SK-N-SH (cell line): ENCODE data around the gene ENO1. TPM values are rescaled to one million over a fixed set of nuclear protein-coding genes. Genes with fewer than 3 reads are reported as not detected.

ENCODE experiments used
- CTCF ChIA-PET: fragments of 300-600, 350-600 bp; formaldehyde crosslinking; extraction: SDS; loops from one replicate; lab custom pipeline; 2021; lab: Yijun Ruan, JAX
- POLR2A ChIA-PET: fragments of 350-600 bp; sonication (Branson Sonifier 250); formaldehyde crosslinking; extraction: SDS; loops from one replicate; lab custom pipeline; 2020; ENCODE audit warnings: antibody characterized with exemption, inconsistent platforms; lab: Yijun Ruan, JAX
- DNase-seq: peaks from one replicate; pipeline ENCODE4 v3.0.0; 2012
- H2AFZ ChIP-seq: fragments of 200-600 bp; sonication (generic); 2 replicates; pipeline ENCODE4 v1.8.1; 2016; ENCODE audit warnings: antibody characterized with exemption, mild to moderate bottlenecking, low read depth
- H3F3A ChIP-seq: fragments of 200-600 bp; sonication (generic); replicated peaks from 2 replicates; pipeline ENCODE3; 2016; ENCODE audit warnings: antibody characterized with exemption, mild to moderate bottlenecking; ENCODE audit not compliant: insufficient read depth
- H3K27ac ChIP-seq, 2 experiments: fragments of 200-500 bp in 1 of 2; fragments of 200-600 bp in 1 of 2; sonication (Bioruptor generic) in 1 of 2; sonication (generic), shearing (Covaris generic) in 1 of 2; 2 replicates each; pipeline versions ENCODE4 v1.5.1 to v1.6.1; 2014 to 2016; ENCODE audit warnings: low read depth in 2 of 2, inconsistent platforms in 1 of 2, low read length in 1 of 2, mild to moderate bottlenecking in 1 of 2, mixed read lengths in 1 of 2
- H3K27me3 ChIP-seq: fragments of 200-600 bp; sonication (generic), shearing (Covaris generic); 2 replicates; pipeline ENCODE4 v1.6.1; 2016; ENCODE audit warnings: mixed run types; ENCODE audit not compliant: insufficient read depth
- H3K36me3 ChIP-seq, 2 experiments: fragments of 200-500 bp in 1 of 2; fragments of 200-600 bp in 1 of 2; sonication (Bioruptor generic) in 1 of 2; sonication (generic) in 1 of 2; replicated peaks in 1 of 2; 2 replicates each; pipeline versions ENCODE3 to v1.5.1; 2014 to 2016; ENCODE audit warnings: low read length in 1 of 2, mild to moderate bottlenecking in 1 of 2; ENCODE audit not compliant: insufficient read depth in 2 of 2, control insufficient read depth in 1 of 2
- H3K4me1 ChIP-seq, 2 experiments: fragments of 200-500 bp in 1 of 2; fragments of 200-600 bp in 1 of 2; sonication (Bioruptor generic) in 1 of 2; sonication (generic), shearing (Covaris generic) in 1 of 2; 2 replicates each; pipeline versions ENCODE4 v1.5.1 to v1.6.1; 2014 to 2016; ENCODE audit warnings: low read depth in 1 of 2, low read length in 1 of 2, mixed run types in 1 of 2; ENCODE audit not compliant: insufficient read depth in 2 of 2, control insufficient read depth in 1 of 2
- H3K4me2 ChIP-seq: fragments of 200-600 bp; sonication (generic), shearing (Covaris generic); 2 replicates; pipeline ENCODE4 v1.6.1; 2017; ENCODE audit warnings: mixed run types
- H3K4me3 ChIP-seq, 2 experiments: fragments of 200-500 bp in 1 of 2; fragments of 200-600 bp in 1 of 2; sonication (Bioruptor generic) in 1 of 2; sonication (generic), shearing (Covaris generic) in 1 of 2; 2 replicates each; pipeline versions ENCODE4 v1.5.1 to v1.8.1; 2014 to 2016; ENCODE audit warnings: low read depth in 2 of 2, inconsistent platforms in 1 of 2, low read length in 1 of 2, mild to moderate bottlenecking in 1 of 2, mixed read lengths in 1 of 2, moderate library complexity in 1 of 2
- H3K79me2 ChIP-seq: fragments of 200-600 bp; sonication (generic); 2 replicates; pipeline ENCODE4 v1.8.1; 2017; ENCODE audit warnings: mild to moderate bottlenecking; ENCODE audit not compliant: insufficient read depth
- H3K9ac ChIP-seq: fragments of 200-600 bp; sonication (generic); 2 replicates; pipeline ENCODE4 v1.6.1; 2017; ENCODE audit warnings: mixed run types
- H3K9me2 ChIP-seq: fragments of 200-600 bp; sonication (generic); 2 replicates; pipeline ENCODE4 v1.6.1; 2017; ENCODE audit warnings: mixed run types
- H3K9me3 ChIP-seq: fragments of 200-600 bp; sonication (generic); 2 replicates; pipeline ENCODE4 v1.6.1; 2017; ENCODE audit warnings: mixed run types, mild to moderate bottlenecking, moderate library complexity
- H4K20me1 ChIP-seq: fragments of 200-600 bp; sonication (generic); 2 replicates; pipeline ENCODE4 v1.6.1; 2017; ENCODE audit warnings: mild to moderate bottlenecking, mixed run types; ENCODE audit not compliant: insufficient read depth
- GABPA ChIP-seq: IDR thresholded peaks from 2 replicates; pipeline ENCODE4 v1.4.0; 2012; ENCODE audit warnings: low read depth, mild to moderate bottlenecking
- GATA2 ChIP-seq: sonication (generic); formaldehyde crosslinking; IDR thresholded peaks from 2 replicates; pipeline ENCODE4 v1.5.0; 2020; ENCODE audit warnings: mild to moderate bottlenecking, missing genetic modification reagents
- IRF3 ChIP-seq: fragments of 150-350 bp; IDR thresholded peaks from 2 replicates; pipeline ENCODE4 v1.6.1; 2016; ENCODE audit warnings: mild to moderate bottlenecking, low read depth, low read length
- JUND ChIP-seq: IDR thresholded peaks from 2 replicates; pipeline ENCODE4 v1.4.0; 2012
- MEF2A ChIP-seq: IDR thresholded peaks from 2 replicates; pipeline ENCODE4 v1.4.0; 2012; ENCODE audit warnings: low read depth, borderline replicate concordance
- NFIC ChIP-seq: IDR thresholded peaks from 2 replicates; pipeline ENCODE4 v1.4.0; 2012; ENCODE audit warnings: borderline replicate concordance
- NRF1 ChIP-seq: IDR thresholded peaks from 2 replicates; pipeline ENCODE4 v1.6.1; 2012; ENCODE audit warnings: low read depth, mild to moderate bottlenecking, low read length
- PBX3 ChIP-seq: IDR thresholded peaks from 2 replicates; pipeline ENCODE4; 2012
- POLR2AphosphoS5 ChIP-seq: IDR thresholded peaks from 2 replicates; pipeline ENCODE4 v1.6.1; 2012; ENCODE audit warnings: low read depth, low read length
- REST ChIP-seq: IDR thresholded peaks from 2 replicates; pipeline ENCODE4 v1.6.1; 2012; ENCODE audit warnings: mild to moderate bottlenecking, low read depth, low read length, moderate library complexity
- RFX5 ChIP-seq: IDR thresholded peaks from 2 replicates; pipeline ENCODE4 v1.6.1; 2012; ENCODE audit warnings: mild to moderate bottlenecking, improper control_type of control experiment, low read length
- TAF1 ChIP-seq: IDR thresholded peaks from 2 replicates; pipeline ENCODE4 v1.6.1; 2012; ENCODE audit warnings: low read depth, mild to moderate bottlenecking, low read length, moderate library complexity, borderline replicate concordance
- ZBTB33 ChIP-seq: IDR thresholded peaks from 2 replicates; pipeline ENCODE4 v1.4.0; 2012; ENCODE audit warnings: low read depth, borderline replicate concordance
- WGBS: methylation state at CpG from one replicate; pipeline ENCODE4 v1.1.6; 2017; ENCODE audit warnings: low lambda C conversion rate; 5-methylcytosine and 5-hydroxymethylcytosine counted together
- polyA plus RNA-seq, 3 experiments: library from polyadenylated mRNA; depleted of rRNA; stranded (reverse); fragments of >200 nt; gene quantifications; 2 replicates each; pipeline ENCODE4 v1.2.3, GENCODE V29; 2012

ENO1 gene
- polyA plus RNA-seq, 1 of the 3 experiments (the other 2 are of a cell fraction): 1,599 TPM

- TF ChIP-seq ZBTB33 (no peak), REST (no peak), RFX5 (no peak)
- TF ChIP-seq, all 33 proteins: peak for 3
These were observed 16.0 kb downstream of the ENO1 start (continued) for GRCh38 chr1:8862528-8862927.

GRCh38 chr1:8860738-8861516, 17.6 kb downstream of the ENO1 start:
- WGBS: 93% methylated on average over 20 of the region's 21 CpGs
- Histone ChIP-seq H3F3A (peaks cover 96% of the 10 kb centered on the region), H3K9me3 (no peaks in the 10 kb centered on the region), H3K79me2 (peaks cover 27% of the 10 kb centered on the region; the same call in 1 of the 2 replicates), H3K36me3 (peaks cover 51 to 72% of the 10 kb centered on the region in 2 experiments), H3K4me2 (no peak overlapping the region), H3K27ac (peak overlapping the region in 1 of 2 experiments; percentile 75; a peak in 1 of 4 replicates), H3K9me2 (no peaks in the 10 kb centered on the region), H3K4me1 (no peaks in the 10 kb centered on the region; a peak in 1 of 4 replicates), H3K4me3 (no peak overlapping the region), H3K27me3 (no peaks in the 10 kb centered on the region), H4K20me1 (peaks cover 72% of the 10 kb centered on the region), H3K9ac (no peak overlapping the region), H2AFZ (no peak overlapping the region)
- CTCF ChIA-PET: interaction anchor here (0.9 to 10.9 kb wide), 14 partner anchors 10 to 878 kb away, joined by 3 to 107 read pairs (median 6); partner anchors contain the start of gene ENO1
- no peak for TF ChIP-seq POLR2AphosphoS5
- TF ChIP-seq GATA2 (CRISPR knock-in tag): no peak
- TF ChIP-seq PBX3: no peak
- TF ChIP-seq JUND: no peak
- TF ChIP-seq RFX5: no peak
- no peak for TF ChIP-seq NFIC
- TF ChIP-seq NRF1: no peak
- TF ChIP-seq REST: no peak
- no peak for TF ChIP-seq IRF3
- TF ChIP-seq TAF1: no peak
- no peak for TF ChIP-seq GABPA
- no peak for TF ChIP-seq MEF2A
- POLR2A ChIA-PET: interaction anchor here (0.8 to 1.3 kb wide), 2 partner anchors 9 to 129 kb away, joined by 3 to 5 read pairs; no protein-coding TSS in a partner anchor
- DNase-seq: no peak
